Measurements from ENCODE around the gene DLX3. TPM values are rescaled to one million over a fixed set of nuclear protein-coding genes. Genes with fewer than 3 reads are reported as not detected.
"Not testable (repeated sequence)": the region's sequence is repeated elsewhere in the genome, so short reads cannot be mapped to it uniquely, and the experiment has no call there.

The DLX3 gene
- total RNA-seq, 2 experiments from 2014 or later: not detected

- ChIA-PET POLR2A (no interaction called here), CTCF (ENCODE audit: unreplicated experiment) (no interaction called here)
- no peak for TF ChIP-seq EZH2phosphoT487 (IDR thresholded peaks at IDR 0.05; ENCODE audit: borderline replicate concordance, low read depth, low read length)
- TF ChIP-seq, protein P1, sequence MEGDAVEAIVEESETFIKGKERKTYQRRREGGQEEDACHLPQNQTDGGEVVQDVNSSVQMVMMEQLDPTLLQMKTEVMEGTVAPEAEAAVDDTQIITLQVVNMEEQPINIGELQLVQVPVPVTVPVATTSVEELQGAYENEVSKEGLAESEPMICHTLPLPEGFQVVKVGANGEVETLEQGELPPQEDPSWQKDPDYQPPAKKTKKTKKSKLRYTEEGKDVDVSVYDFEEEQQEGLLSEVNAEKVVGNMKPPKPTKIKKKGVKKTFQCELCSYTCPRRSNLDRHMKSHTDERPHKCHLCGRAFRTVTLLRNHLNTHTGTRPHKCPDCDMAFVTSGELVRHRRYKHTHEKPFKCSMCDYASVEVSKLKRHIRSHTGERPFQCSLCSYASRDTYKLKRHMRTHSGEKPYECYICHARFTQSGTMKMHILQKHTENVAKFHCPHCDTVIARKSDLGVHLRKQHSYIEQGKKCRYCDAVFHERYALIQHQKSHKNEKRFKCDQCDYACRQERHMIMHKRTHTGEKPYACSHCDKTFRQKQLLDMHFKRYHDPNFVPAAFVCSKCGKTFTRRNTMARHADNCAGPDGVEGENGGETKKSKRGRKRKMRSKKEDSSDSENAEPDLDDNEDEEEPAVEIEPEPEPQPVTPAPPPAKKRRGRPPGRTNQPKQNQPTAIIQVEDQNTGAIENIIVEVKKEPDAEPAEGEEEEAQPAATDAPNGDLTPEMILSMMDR (conservative IDR thresholded peaks at IDR 0.05; ENCODE audit: low read length): no peak
- no peaks in the 10 kb centered on the region for H3K36me3 ChIP-seq (ENCODE audit: insufficient read depth, low read length)
- no peaks in the 10 kb centered on the region for H3K4me1 ChIP-seq (ENCODE audit: insufficient read depth, low read length, poor library complexity, severe bottlenecking)
- H3K9me2 ChIP-seq (ENCODE audit: insufficient read depth, low read length): no peaks in the 10 kb centered on the region
- no peak overlapping the region for H3K4me2 ChIP-seq (ENCODE audit: low read length)
- H3K27ac ChIP-seq (ENCODE audit: low read depth, low read length, poor library complexity, severe bottlenecking): no peak overlapping the region
- no peaks in the 10 kb centered on the region for H3K79me2 ChIP-seq (ENCODE audit: insufficient read depth, low read depth, low read length)
- no TSS peak for BruUV-seq (replicated peaks)
- no peak overlapping the region for H3K4me3 ChIP-seq (ENCODE audit: low read depth, low read length, poor library complexity, severe bottlenecking)
- no peaks in the 10 kb centered on the region for H4K20me1 ChIP-seq (ENCODE audit: insufficient read depth, low read length)
- DNase-seq (ENCODE audit: low spot score): no peak
- intact Hi-C loops (cut with micrococcal nuclease; ENCODE audit: unreplicated experiment): no loop called here
- H3K9me3 ChIP-seq (ENCODE audit: low read length): no peaks in the 10 kb centered on the region
- no peak overlapping the region for H2AFZ ChIP-seq (ENCODE audit: low read length)
Observed at GRCh38 chr17:50043290-50044148, 48.5 kb upstream of the DLX3 start.

- no peak for DNase-seq (ENCODE audit: low spot score)
- H3K9me2 ChIP-seq (ENCODE audit: insufficient read depth, low read length): no peaks in the 10 kb centered on the region
- no peaks in the 10 kb centered on the region for H3K9me3 ChIP-seq (ENCODE audit: low read length)
- no peak overlapping the region for H3K4me2 ChIP-seq (ENCODE audit: low read length)
- H3K36me3 ChIP-seq (ENCODE audit: insufficient read depth, low read length): no peaks in the 10 kb centered on the region
- no peak overlapping the region for H3K4me3 ChIP-seq (ENCODE audit: low read depth, low read length, poor library complexity, severe bottlenecking)
- H3K79me2 ChIP-seq (ENCODE audit: insufficient read depth, low read depth, low read length): no peaks in the 10 kb centered on the region
- no peak overlapping the region for H2AFZ ChIP-seq (ENCODE audit: low read length)
- CTCF ChIA-PET (ENCODE audit: unreplicated experiment): no interaction called here
- POLR2A ChIA-PET: interaction anchor here (0.7 kb wide), 1 partner anchor 167 kb away, joined by 3 read pairs; no protein-coding TSS in a partner anchor
- H3K4me1 ChIP-seq (ENCODE audit: insufficient read depth, low read length, poor library complexity, severe bottlenecking): no peaks in the 10 kb centered on the region
- intact Hi-C loops (cut with micrococcal nuclease; ENCODE audit: unreplicated experiment): no loop called here
- BruUV-seq (replicated peaks): no TSS peak
- TF ChIP-seq, protein P1 (conservative IDR thresholded peaks at IDR 0.05; ENCODE audit: low read length): no peak
- no peak for TF ChIP-seq EZH2phosphoT487 (IDR thresholded peaks at IDR 0.05; ENCODE audit: borderline replicate concordance, low read depth, low read length)
- H3K27ac ChIP-seq (ENCODE audit: low read depth, low read length, poor library complexity, severe bottlenecking): no peak overlapping the region
- no peaks in the 10 kb centered on the region for H4K20me1 ChIP-seq (ENCODE audit: insufficient read depth, low read length)
Observed at GRCh38 chr17:50042211-50042610, 47.2 kb upstream of the DLX3 start.

DNA sequence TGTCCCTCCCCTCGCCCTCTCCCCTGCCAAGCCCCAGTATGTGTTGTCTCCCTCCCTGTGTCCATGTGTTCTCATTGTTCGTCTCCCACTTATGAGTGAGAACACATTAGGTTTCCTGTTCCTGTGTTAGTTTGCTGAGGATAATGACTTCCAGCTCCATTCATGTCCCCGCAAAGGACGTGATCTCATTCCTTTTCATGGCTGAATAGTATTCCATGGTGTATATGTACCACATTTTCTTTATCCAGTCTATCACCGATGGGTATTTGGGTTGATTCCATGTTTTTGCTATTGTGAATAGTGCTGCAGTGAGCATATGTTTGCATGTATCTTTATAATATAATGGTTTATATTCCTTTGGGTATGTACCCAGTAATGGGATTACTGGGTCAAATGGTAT, 45.5 kb upstream of the DLX3 start:
- POLR2A ChIA-PET; BruUV-seq (replicated peaks); CTCF ChIA-PET (ENCODE audit: unreplicated experiment): not testable (repeated sequence)

More for the DNA sequence above, 45.5 kb upstream of the DLX3 start:
- H4K20me1 ChIP-seq (ENCODE audit: insufficient read depth, low read length); H3K4me1 ChIP-seq (ENCODE audit: insufficient read depth, low read length, poor library complexity, severe bottlenecking); H2AFZ ChIP-seq (ENCODE audit: low read length); H3K9me3 ChIP-seq (ENCODE audit: low read length); H3K4me2 ChIP-seq (ENCODE audit: low read length); H3K9me2 ChIP-seq (ENCODE audit: insufficient read depth, low read length); H3K27ac ChIP-seq (ENCODE audit: low read depth, low read length, poor library complexity, severe bottlenecking); H3K36me3 ChIP-seq (ENCODE audit: insufficient read depth, low read length); H3K4me3 ChIP-seq (ENCODE audit: low read depth, low read length, poor library complexity, severe bottlenecking); H3K79me2 ChIP-seq (ENCODE audit: insufficient read depth, low read depth, low read length); intact Hi-C loops (cut with micrococcal nuclease; ENCODE audit: unreplicated experiment); DNase-seq (ENCODE audit: low spot score): not testable (repeated sequence)
